GM23338 (cell line): ENCODE measurements around the gene SH3BP5. TPM values are rescaled to one million over a fixed set of nuclear protein-coding genes. Genes with fewer than 3 reads are reported as not detected.

Source experiments
- ATAC-seq: fragments of 200-7000 bp; cut with Tn5 transposase; 3 replicates; pipeline ENCODE4 v1.9.1; 2020
- DNase-seq: peaks from one replicate; pipeline ENCODE4 v3.0.0-alpha.2; 2015; ENCODE audit warnings: low spot score
- H2AFZ ChIP-seq: fragments of 200-600 bp; sonication (generic); 2 replicates; pipeline ENCODE4 v1.8.0; 2016; ENCODE audit warnings: antibody characterized with exemption, mild to moderate bottlenecking, moderate library complexity
- H3F3A ChIP-seq: fragments of 200-600 bp; sonication (generic); replicated peaks from 2 replicates; pipeline ENCODE4 v1.8.0; 2017; ENCODE audit warnings: antibody characterized with exemption, mixed run types, low read depth
- H3K27ac ChIP-seq: fragments of 200-600 bp; sonication (generic); 2 replicates; pipeline ENCODE4 v1.6.1; 2016; ENCODE audit warnings: low read depth
- H3K27me3 ChIP-seq: fragments of 200-600 bp; sonication (generic); 2 replicates; pipeline ENCODE4 v1.8.0; 2016; ENCODE audit warnings: mild to moderate bottlenecking, mixed run types, moderate library complexity; ENCODE audit not compliant: insufficient read depth
- H3K36me3 ChIP-seq: fragments of 200-600 bp; sonication (generic); 2 replicates; pipeline ENCODE4 v1.8.0; 2016; ENCODE audit warnings: mild to moderate bottlenecking; ENCODE audit not compliant: insufficient read depth
- H3K4me1 ChIP-seq: fragments of 200-600 bp; sonication (generic); 2 replicates; pipeline ENCODE4 v1.8.0; 2016; ENCODE audit warnings: mild to moderate bottlenecking, moderate library complexity; ENCODE audit not compliant: insufficient read depth
- H3K4me2 ChIP-seq: fragments of 200-600 bp; sonication (generic); 2 replicates; pipeline ENCODE4 v1.7.1; 2017; ENCODE audit warnings: mixed run types
- H3K4me3 ChIP-seq: fragments of 200-600 bp; sonication (generic); 2 replicates; pipeline ENCODE4 v1.6.1; 2016; ENCODE audit warnings: mixed run types
- H3K79me2 ChIP-seq: fragments of 200-600 bp; sonication (generic); replicated peaks from 2 replicates; pipeline ENCODE4 v1.8.0; 2017; ENCODE audit warnings: mild to moderate bottlenecking; ENCODE audit not compliant: insufficient read depth
- H3K9me2 ChIP-seq: fragments of 200-600 bp; sonication (generic); 2 replicates; pipeline ENCODE4 v1.8.0; 2017; ENCODE audit not compliant: insufficient read depth
- H4K20me1 ChIP-seq: fragments of 200-600 bp; sonication (generic); replicated peaks from 2 replicates; pipeline ENCODE4 v1.8.0; 2017; ENCODE audit warnings: mild to moderate bottlenecking; ENCODE audit not compliant: insufficient read depth
- H3K27ac Mint-ChIP-seq: 2 replicates; pipeline ENCODE4 v1.8.0; 2020; ENCODE audit warnings: inconsistent platforms, mild to moderate bottlenecking, moderate library complexity, mixed read lengths
- H3K27me3 Mint-ChIP-seq: 3 replicates; pipeline ENCODE4 v1.8.0; 2022; ENCODE audit warnings: low read depth, mild to moderate bottlenecking, moderate library complexity, mixed read lengths, inconsistent platforms; ENCODE audit not compliant: insufficient read depth, poor library complexity
- H3K36me3 Mint-ChIP-seq: 3 replicates; pipeline ENCODE4 v1.8.0; 2021; ENCODE audit warnings: low read depth, mild to moderate bottlenecking, inconsistent platforms, moderate library complexity, mixed read lengths
- H3K4me1 Mint-ChIP-seq: 3 replicates; pipeline ENCODE4 v1.8.0; 2020; ENCODE audit warnings: mild to moderate bottlenecking, inconsistent platforms, mixed read lengths
- H3K4me3 Mint-ChIP-seq: 3 replicates; pipeline ENCODE4 v1.8.0; 2021; ENCODE audit warnings: moderate library complexity, mild to moderate bottlenecking, inconsistent platforms, mixed read lengths
- H3K9me3 Mint-ChIP-seq: 3 replicates; pipeline ENCODE4 v1.8.0; 2020; ENCODE audit warnings: moderate library complexity, mild to moderate bottlenecking, inconsistent platforms, mixed read lengths
- CREB1 ChIP-seq: fragments of 250-450 bp; sonication (Bioruptor Pico); IDR thresholded peaks from 2 replicates; pipeline ENCODE4 v1.5.0; 2020; ENCODE audit warnings: low read depth, mild to moderate bottlenecking, moderate library complexity
- EZH2phosphoT487 ChIP-seq: fragments of 200-600 bp; sonication (generic); IDR thresholded peaks from one replicate; pipeline ENCODE4 v1.8.1; 2018; ENCODE audit warnings: antibody characterized with exemption; ENCODE audit not compliant: unreplicated experiment
- JUNB ChIP-seq: IDR thresholded peaks from one replicate; pipeline ENCODE4 v1.6.1; 2016; ENCODE audit warnings: antibody characterized with exemption; ENCODE audit not compliant: unreplicated experiment
- NANOG ChIP-seq: IDR thresholded peaks from 2 replicates; pipeline ENCODE4 v1.6.1; 2016; ENCODE audit warnings: antibody characterized with exemption, borderline replicate concordance
- POLR2AphosphoS5 ChIP-seq: IDR thresholded peaks from 2 replicates; pipeline ENCODE4 v1.6.1; 2016; ENCODE audit warnings: antibody characterized with exemption, low read depth
- ZNF114 ChIP-seq: fragments of 250-450 bp; sonication (Bioruptor Pico); IDR thresholded peaks from 2 replicates; pipeline ENCODE4 v1.5.0; 2020; ENCODE audit warnings: mild to moderate bottlenecking, moderate library complexity
- ZNF331 ChIP-seq: fragments of 250-450 bp; sonication (Bioruptor Pico); IDR thresholded peaks from 2 replicates; pipeline ENCODE4 v1.5.0; 2020; ENCODE audit warnings: low read depth, mild to moderate bottlenecking, moderate library complexity
- polyA plus RNA-seq: library from polyadenylated mRNA; unstranded; fragments of >200 nt; fragmentation: Nextera tagmentation; extraction: Ambion mirVana; gene quantifications from 2 replicates; pipeline ENCODE4 v1.2.1, GENCODE V29; 2016
- total RNA-seq: library from RNA; depleted of rRNA; stranded (reverse); fragments of >200 nt; shearing (Covaris generic); gene quantifications from 2 replicates; pipeline ENCODE4 v1.2.3, GENCODE V29; 2014
- TF ChIP-seq, protein P1 (sequence below), 2 experiments: fragments of 200-600 bp in 1 of 2; sonication (generic) in 1 of 2; conservative IDR thresholded peaks; 2 replicates each; pipeline versions ENCODE4 v1.5.1 to v1.6.1; 2016 to 2017; ENCODE audit warnings: antibody characterized with exemption in 2 of 2, low read depth in 2 of 2, mild to moderate bottlenecking in 2 of 2, moderate library complexity in 1 of 2
- TF ChIP-seq, protein P2 (sequence below): fragments of 250-450 bp; sonication (Bioruptor Pico); IDR thresholded peaks from 2 replicates; pipeline ENCODE4 v1.5.0; 2020; ENCODE audit warnings: mild to moderate bottlenecking, moderate library complexity
- TF ChIP-seq, protein P3 (sequence below): IDR thresholded peaks from 2 replicates; pipeline ENCODE4 v1.6.1; 2016; ENCODE audit warnings: antibody characterized with exemption

SH3BP5 gene
- total and polyA plus RNA-seq, 2 experiments from 2014 or later, result 5.8 to 9.1 TPM

DNA sequence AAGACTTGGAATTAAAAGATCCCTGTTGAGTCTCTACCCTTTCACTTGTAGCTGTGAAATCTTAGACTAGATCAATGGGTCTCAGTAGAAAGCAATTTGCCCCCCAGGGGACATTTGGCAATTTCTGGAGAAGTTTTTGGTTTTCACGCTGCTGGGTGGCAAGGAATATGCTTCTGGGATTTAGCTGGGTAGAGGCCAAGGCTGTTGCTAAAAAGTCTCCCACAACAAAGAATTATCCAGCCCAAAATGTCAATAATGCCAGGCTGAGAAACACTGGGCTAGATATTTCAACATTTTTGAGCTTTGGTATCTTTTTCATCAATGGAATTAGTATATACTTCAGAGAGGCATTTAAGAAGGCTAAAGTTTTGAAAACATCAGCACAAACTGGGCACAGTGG lies 117.6 kb downstream of the SH3BP5 start:
- H3K27me3 Mint-ChIP-seq, result no peaks in the 10 kb centered on the region
- no peaks in the 10 kb centered on the region for H3F3A ChIP-seq
- peaks cover 24% of the 10 kb centered on the region for H3K36me3 ChIP-seq
- no peaks in the 10 kb centered on the region for H3K4me1 ChIP-seq
- no peak overlapping the region for H3K27ac ChIP-seq
- no peak overlapping the region for H3K4me2 ChIP-seq
- no peaks in the 10 kb centered on the region for H3K27me3 ChIP-seq
- H4K20me1 ChIP-seq, result no peaks in the 10 kb centered on the region; the same call in 1 of the 2 replicates
- no peak overlapping the region for H3K27ac Mint-ChIP-seq
- no peaks in the 10 kb centered on the region for H3K9me3 Mint-ChIP-seq
- peaks cover 7% of the 10 kb centered on the region; the same call in 2 of the 3 replicates for H3K4me1 Mint-ChIP-seq
- no peak overlapping the region for H2AFZ ChIP-seq
- no peak overlapping the region for H3K4me3 ChIP-seq
- no peak for ATAC-seq
- 0 out of 2 replicates have a peak, but pooled peaks cover 3% of the 10 kb centered on the region for H3K79me2 ChIP-seq
- TF ChIP-seq, protein P1, sequence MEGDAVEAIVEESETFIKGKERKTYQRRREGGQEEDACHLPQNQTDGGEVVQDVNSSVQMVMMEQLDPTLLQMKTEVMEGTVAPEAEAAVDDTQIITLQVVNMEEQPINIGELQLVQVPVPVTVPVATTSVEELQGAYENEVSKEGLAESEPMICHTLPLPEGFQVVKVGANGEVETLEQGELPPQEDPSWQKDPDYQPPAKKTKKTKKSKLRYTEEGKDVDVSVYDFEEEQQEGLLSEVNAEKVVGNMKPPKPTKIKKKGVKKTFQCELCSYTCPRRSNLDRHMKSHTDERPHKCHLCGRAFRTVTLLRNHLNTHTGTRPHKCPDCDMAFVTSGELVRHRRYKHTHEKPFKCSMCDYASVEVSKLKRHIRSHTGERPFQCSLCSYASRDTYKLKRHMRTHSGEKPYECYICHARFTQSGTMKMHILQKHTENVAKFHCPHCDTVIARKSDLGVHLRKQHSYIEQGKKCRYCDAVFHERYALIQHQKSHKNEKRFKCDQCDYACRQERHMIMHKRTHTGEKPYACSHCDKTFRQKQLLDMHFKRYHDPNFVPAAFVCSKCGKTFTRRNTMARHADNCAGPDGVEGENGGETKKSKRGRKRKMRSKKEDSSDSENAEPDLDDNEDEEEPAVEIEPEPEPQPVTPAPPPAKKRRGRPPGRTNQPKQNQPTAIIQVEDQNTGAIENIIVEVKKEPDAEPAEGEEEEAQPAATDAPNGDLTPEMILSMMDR (conservative IDR thresholded peaks at IDR 0.05; ENCODE audit: low read depth in 2 of 2), result no peak
- no peak overlapping the region for H3K4me3 Mint-ChIP-seq
- H3K9me2 ChIP-seq, result no peaks in the 10 kb centered on the region
- peaks cover 29% of the 10 kb centered on the region for H3K36me3 Mint-ChIP-seq
- DNase-seq, result no peak

DNA sequence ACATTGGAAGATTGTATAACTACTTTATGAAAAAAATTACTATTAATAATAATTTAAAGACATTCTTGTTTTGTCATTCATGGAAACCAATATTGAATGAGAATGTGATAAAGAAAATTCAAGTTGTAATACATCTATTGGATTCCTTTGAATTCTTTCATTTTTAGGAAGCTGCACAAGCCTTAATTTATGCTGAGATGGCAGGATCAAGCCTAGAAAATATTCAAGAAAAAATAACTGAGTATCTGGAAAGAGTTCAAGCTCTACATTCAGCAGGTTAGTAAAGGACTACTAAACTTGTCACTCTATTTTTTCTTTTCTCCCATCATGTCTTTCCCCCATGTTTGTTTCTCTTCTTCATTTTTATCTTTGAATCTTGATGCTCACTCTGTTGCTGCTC lies 120.4 kb downstream of the SH3BP5 start:
- Mint-ChIP-seq H3K4me3 (no peak overlapping the region), H3K4me1 (peaks cover 4% of the 10 kb centered on the region; the same call in 2 of the 3 replicates), H3K27me3 (no peaks in the 10 kb centered on the region), H3K9me3 (no peaks in the 10 kb centered on the region), H3K36me3 (peaks cover 8% of the 10 kb centered on the region; the same call in 2 of the 3 replicates), H3K27ac (no peak overlapping the region)
- Histone ChIP-seq H3F3A (no peaks in the 10 kb centered on the region), H3K27me3 (no peaks in the 10 kb centered on the region), H4K20me1 (no peaks in the 10 kb centered on the region; the same call in 1 of the 2 replicates), H3K4me3 (no peak overlapping the region), H3K27ac (no peak overlapping the region), H3K4me2 (no peak overlapping the region), H3K36me3 (peaks cover 4% of the 10 kb centered on the region; the same call in 1 of the 2 replicates), H2AFZ (no peak overlapping the region), H3K79me2 (peaks cover 28% of the 10 kb centered on the region), H3K9me2 (no peaks in the 10 kb centered on the region), H3K4me1 (no peaks in the 10 kb centered on the region)
- ATAC-seq (no peak), DNase-seq (no peak)
- TF ChIP-seq JUNB (no peak), NANOG (no peak), EZH2phosphoT487 (no peak), ZNF331 (CRISPR knock-in tag) (no peak), ZNF114 (CRISPR knock-in tag) (no peak), POLR2AphosphoS5 (no peak), CREB1 (CRISPR knock-in tag) (no peak)
- TF ChIP-seq, protein P2, sequence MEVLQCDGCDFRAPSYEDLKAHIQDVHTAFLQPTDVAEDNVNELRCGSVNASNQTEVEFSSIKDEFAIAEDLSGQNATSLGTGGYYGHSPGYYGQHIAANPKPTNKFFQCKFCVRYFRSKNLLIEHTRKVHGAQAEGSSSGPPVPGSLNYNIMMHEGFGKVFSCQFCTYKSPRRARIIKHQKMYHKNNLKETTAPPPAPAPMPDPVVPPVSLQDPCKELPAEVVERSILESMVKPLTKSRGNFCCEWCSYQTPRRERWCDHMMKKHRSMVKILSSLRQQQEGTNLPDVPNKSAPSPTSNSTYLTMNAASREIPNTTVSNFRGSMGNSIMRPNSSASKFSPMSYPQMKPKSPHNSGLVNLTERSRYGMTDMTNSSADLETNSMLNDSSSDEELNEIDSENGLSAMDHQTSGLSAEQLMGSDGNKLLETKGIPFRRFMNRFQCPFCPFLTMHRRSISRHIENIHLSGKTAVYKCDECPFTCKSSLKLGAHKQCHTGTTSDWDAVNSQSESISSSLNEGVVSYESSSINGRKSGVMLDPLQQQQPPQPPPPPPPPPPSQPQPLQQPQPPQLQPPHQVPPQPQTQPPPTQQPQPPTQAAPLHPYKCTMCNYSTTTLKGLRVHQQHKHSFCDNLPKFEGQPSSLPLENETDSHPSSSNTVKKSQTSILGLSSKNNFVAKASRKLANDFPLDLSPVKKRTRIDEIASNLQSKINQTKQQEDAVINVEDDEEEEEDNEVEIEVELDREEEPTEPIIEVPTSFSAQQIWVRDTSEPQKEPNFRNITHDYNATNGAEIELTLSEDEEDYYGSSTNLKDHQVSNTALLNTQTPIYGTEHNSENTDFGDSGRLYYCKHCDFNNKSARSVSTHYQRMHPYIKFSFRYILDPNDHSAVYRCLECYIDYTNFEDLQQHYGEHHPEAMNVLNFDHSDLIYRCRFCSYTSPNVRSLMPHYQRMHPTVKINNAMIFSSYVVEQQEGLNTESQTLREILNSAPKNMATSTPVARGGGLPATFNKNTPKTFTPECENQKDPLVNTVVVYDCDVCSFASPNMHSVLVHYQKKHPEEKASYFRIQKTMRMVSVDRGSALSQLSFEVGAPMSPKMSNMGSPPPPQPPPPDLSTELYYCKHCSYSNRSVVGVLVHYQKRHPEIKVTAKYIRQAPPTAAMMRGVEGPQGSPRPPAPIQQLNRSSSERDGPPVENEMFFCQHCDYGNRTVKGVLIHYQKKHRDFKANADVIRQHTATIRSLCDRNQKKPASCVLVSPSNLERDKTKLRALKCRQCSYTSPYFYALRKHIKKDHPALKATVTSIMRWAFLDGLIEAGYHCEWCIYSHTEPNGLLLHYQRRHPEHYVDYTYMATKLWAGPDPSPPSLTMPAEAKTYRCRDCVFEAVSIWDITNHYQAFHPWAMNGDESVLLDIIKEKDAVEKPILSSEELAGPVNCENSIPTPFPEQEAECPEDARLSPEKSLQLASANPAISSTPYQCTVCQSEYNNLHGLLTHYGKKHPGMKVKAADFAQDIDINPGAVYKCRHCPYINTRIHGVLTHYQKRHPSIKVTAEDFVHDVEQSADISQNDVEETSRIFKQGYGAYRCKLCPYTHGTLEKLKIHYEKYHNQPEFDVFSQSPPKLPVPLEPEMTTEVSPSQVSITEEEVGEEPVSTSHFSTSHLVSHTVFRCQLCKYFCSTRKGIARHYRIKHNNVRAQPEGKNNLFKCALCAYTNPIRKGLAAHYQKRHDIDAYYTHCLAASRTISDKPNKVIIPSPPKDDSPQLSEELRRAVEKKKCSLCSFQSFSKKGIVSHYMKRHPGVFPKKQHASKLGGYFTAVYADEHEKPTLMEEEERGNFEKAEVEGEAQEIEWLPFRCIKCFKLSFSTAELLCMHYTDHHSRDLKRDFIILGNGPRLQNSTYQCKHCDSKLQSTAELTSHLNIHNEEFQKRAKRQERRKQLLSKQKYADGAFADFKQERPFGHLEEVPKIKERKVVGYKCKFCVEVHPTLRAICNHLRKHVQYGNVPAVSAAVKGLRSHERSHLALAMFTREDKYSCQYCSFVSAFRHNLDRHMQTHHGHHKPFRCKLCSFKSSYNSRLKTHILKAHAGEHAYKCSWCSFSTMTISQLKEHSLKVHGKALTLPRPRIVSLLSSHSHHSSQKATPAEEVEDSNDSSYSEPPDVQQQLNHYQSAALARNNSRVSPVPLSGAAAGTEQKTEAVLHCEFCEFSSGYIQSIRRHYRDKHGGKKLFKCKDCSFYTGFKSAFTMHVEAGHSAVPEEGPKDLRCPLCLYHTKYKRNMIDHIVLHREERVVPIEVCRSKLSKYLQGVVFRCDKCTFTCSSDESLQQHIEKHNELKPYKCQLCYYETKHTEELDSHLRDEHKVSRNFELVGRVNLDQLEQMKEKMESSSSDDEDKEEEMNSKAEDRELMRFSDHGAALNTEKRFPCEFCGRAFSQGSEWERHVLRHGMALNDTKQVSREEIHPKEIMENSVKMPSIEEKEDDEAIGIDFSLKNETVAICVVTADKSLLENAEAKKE (CRISPR knock-in tag), result no peak
- TF ChIP-seq, protein P1 (conservative IDR thresholded peaks at IDR 0.05; ENCODE audit: low read depth in 2 of 2), result no peak
- TF ChIP-seq, protein P3, sequence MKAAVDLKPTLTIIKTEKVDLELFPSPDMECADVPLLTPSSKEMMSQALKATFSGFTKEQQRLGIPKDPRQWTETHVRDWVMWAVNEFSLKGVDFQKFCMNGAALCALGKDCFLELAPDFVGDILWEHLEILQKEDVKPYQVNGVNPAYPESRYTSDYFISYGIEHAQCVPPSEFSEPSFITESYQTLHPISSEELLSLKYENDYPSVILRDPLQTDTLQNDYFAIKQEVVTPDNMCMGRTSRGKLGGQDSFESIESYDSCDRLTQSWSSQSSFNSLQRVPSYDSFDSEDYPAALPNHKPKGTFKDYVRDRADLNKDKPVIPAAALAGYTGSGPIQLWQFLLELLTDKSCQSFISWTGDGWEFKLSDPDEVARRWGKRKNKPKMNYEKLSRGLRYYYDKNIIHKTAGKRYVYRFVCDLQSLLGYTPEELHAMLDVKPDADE, result no peak
